Cardiac muscle cell (in vitro differentiated cells and primary cell): ENCODE results near the gene PIK3R2. TPM values are rescaled to one million over a fixed set of nuclear protein-coding genes. Genes with fewer than 3 reads are reported as not detected.

Source experiments
- DNase-seq, 2 donors: peaks; one replicate each; pipeline versions ENCODE4 v3.0.0 to v3.0.0-alpha.2; 2010 to 2017; ENCODE audit warnings: low read depth in 1 of 2, low spot score in 1 of 2
- H3K27ac ChIP-seq: fragments of 200-600 bp; sonication (generic); 2 replicates; pipeline ENCODE4 v1.5.1; 2016
- H3K27me3 ChIP-seq: fragments of 200-600 bp; sonication (generic); 2 replicates; pipeline ENCODE4 v1.6.0; 2016; ENCODE audit warnings: control low read depth
- H3K36me3 ChIP-seq: fragments of 200-600 bp; sonication (generic); 2 replicates; pipeline ENCODE4 v1.5.1; 2016; ENCODE audit warnings: control low read depth
- H3K4me1 ChIP-seq: fragments of 200-600 bp; sonication (generic); 2 replicates; pipeline ENCODE4 v1.8.1; 2017; ENCODE audit warnings: low read depth, mild to moderate bottlenecking, mixed run types
- H3K4me3 ChIP-seq: fragments of 200-600 bp; sonication (generic); 2 replicates; pipeline ENCODE4 v1.5.1; 2016; ENCODE audit warnings: mild to moderate bottlenecking
- H3K9me3 ChIP-seq: fragments of 200-600 bp; sonication (generic); 2 replicates; pipeline ENCODE4 v1.5.1; 2017; ENCODE audit warnings: low read depth, mild to moderate bottlenecking, control low read depth
- polyA plus RNA-seq: library from polyadenylated mRNA; unstranded; fragments of >200 nt; fragmentation: Nextera tagmentation; extraction: Ambion mirVana; gene quantifications from 2 replicates; pipeline ENCODE4 v1.2.1, GENCODE V29; 2016
- total RNA-seq: library from RNA; depleted of rRNA; stranded (reverse); fragments of >200 nt; gene quantifications from 2 replicates; pipeline ENCODE4 v1.2.3, GENCODE V29; 2016
- TF ChIP-seq, protein P1 (sequence below): IDR thresholded peaks from 2 replicates; pipeline ENCODE4 v1.5.1; 2012; ENCODE audit warnings: low read depth, mild to moderate bottlenecking, low read length

Gene PIK3R2
- total and polyA plus RNA-seq, 2 experiments from 2014 or later, result 53.8 to 64.7 TPM

DNA sequence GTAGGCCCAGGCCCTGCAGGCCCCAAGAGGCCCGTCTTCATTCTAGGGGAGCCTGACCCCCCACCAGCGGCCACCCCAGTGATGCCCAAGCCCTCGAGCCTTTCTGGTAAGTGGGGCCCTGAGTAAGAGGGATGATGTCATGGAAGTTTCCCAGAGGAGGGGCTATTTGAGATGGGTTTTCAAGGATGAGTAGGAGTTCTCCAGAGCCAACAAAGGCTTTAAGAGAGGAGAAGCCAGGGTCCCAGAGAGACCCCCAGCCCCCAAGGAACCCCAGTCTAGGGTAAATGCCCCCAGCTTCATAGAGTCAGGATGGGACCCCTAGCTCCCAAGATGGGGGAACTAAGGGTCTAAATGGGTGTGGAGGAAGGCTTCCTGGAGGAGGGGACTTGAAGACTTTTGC, 9.1 kb upstream of the PIK3R2 start:
- TF ChIP-seq, protein P1, sequence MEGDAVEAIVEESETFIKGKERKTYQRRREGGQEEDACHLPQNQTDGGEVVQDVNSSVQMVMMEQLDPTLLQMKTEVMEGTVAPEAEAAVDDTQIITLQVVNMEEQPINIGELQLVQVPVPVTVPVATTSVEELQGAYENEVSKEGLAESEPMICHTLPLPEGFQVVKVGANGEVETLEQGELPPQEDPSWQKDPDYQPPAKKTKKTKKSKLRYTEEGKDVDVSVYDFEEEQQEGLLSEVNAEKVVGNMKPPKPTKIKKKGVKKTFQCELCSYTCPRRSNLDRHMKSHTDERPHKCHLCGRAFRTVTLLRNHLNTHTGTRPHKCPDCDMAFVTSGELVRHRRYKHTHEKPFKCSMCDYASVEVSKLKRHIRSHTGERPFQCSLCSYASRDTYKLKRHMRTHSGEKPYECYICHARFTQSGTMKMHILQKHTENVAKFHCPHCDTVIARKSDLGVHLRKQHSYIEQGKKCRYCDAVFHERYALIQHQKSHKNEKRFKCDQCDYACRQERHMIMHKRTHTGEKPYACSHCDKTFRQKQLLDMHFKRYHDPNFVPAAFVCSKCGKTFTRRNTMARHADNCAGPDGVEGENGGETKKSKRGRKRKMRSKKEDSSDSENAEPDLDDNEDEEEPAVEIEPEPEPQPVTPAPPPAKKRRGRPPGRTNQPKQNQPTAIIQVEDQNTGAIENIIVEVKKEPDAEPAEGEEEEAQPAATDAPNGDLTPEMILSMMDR, result no peak
- no peaks in the 10 kb centered on the region for H3K9me3 ChIP-seq
- H3K4me1 ChIP-seq, result no peaks in the 10 kb centered on the region
- no peak for DNase-seq
- H3K4me3 ChIP-seq, result no peak overlapping the region
- H3K27me3 ChIP-seq, result no peaks in the 10 kb centered on the region
- H3K27ac ChIP-seq, result no peak overlapping the region
- peaks cover 8% of the 10 kb centered on the region for H3K36me3 ChIP-seq

DNA sequence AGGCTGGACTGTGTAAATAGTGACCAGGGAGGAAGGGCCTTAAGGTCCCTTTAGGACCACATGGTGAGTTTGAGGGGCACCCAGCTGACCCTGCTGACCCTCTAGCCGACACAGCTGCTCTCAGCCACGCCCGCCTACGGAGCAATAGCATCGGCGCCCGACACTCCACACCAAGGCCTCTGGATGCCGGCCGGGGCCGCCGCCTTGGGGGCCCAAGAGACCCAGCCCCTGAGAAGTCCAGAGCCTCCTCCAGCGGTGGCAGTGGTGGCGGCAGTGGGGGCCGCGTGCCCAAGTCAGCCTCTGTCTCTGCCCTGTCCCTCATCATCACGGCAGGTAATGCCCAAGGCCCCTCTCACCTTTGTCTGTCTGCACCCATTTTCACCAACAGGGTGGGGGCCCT, 8.6 kb upstream of the PIK3R2 start:
- TF ChIP-seq, protein P1, result no peak
- Histone ChIP-seq H3K4me3 (no peak overlapping the region), H3K9me3 (no peaks in the 10 kb centered on the region), H3K36me3 (peaks cover 8% of the 10 kb centered on the region), H3K27ac (no peak overlapping the region), H3K4me1 (no peaks in the 10 kb centered on the region), H3K27me3 (no peaks in the 10 kb centered on the region)
- no peak for DNase-seq

DNA sequence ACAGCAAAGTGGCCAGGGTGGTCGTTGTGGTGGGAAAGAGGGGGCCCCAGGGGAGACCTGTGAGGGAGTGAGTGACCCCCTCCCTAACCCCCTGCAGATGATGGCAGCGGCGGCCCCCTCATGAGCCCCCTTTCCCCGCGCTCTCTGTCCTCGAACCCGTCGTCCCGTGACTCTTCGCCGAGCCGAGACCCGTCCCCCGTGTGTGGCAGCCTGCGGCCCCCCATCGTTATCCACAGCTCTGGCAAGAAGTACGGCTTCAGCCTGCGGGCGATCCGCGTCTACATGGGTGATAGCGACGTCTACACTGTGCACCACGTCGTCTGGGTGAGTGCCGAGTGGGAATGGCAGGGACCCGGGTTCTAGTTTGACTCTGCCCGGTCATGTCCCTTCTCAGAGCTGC, 8.1 kb upstream of the PIK3R2 start:
- TF ChIP-seq, protein P1, result no peak
- Histone ChIP-seq H3K9me3 (no peaks in the 10 kb centered on the region), H3K4me1 (no peaks in the 10 kb centered on the region), H3K27me3 (no peaks in the 10 kb centered on the region), H3K4me3 (no peak overlapping the region), H3K27ac (no peak overlapping the region), H3K36me3 (peaks cover 8% of the 10 kb centered on the region)
- no peak for DNase-seq

DNA sequence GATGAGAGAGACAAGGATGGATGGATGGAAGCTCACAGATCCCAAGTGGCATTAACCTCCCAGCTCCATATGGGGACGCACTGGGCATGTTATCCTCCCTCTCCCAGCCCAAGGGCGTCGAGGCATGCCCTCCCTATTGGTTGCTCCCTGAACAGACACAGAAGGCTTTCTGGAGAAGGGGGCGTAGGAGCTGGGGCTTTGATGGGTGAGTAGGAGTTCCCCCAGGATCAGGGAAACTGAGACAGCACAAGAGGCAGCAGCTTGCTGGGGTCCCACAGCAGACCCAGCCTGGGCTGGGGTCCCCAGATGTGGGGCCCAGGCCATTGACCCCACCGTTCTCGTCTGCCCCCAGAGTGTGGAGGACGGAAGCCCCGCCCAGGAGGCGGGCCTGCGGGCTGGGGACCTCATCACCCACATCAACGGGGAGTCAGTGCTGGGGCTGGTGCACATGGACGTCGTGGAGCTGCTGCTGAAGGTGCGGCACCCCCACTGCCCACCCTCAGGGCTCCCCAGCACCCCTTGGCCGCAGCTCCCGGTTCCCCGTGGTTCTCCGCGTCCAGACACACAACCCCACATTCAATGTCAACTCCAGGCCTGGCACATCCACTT, 7.5 kb upstream of the PIK3R2 start:
- TF ChIP-seq, protein P1, result no peak
- Histone ChIP-seq H3K9me3 (no peaks in the 10 kb centered on the region), H3K4me1 (no peaks in the 10 kb centered on the region), H3K36me3 (peaks cover 6% of the 10 kb centered on the region), H3K4me3 (no peak overlapping the region), H3K27ac (no peak overlapping the region), H3K27me3 (no peaks in the 10 kb centered on the region)
- DNase-seq, result no peak

DNA sequence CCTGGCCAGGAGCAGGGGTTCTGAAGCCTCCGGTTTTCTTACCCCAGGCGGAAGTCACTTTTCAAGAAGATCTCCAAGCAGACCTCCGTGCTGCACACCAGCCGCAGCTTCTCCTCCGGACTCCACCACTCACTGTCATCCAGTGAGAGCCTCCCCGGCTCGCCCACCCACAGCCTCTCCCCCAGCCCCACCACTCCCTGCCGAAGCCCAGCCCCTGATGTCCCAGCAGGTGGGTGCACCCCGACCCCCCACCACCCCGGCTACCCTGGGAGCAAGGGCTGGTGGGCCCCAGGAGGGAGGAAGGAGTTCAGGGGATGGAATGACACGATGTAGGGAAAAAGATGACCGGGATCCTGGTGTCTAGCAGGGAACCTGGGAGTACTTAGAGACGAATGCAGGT, 5.6 kb upstream of the PIK3R2 start:
- H3K36me3 ChIP-seq, result peaks cover 5% of the 10 kb centered on the region
- H3K27ac ChIP-seq, result no peak overlapping the region
- TF ChIP-seq, protein P1, result no peak
- no peak for DNase-seq
- H3K27me3 ChIP-seq, result no peaks in the 10 kb centered on the region
- no peaks in the 10 kb centered on the region for H3K9me3 ChIP-seq
- no peak overlapping the region for H3K4me3 ChIP-seq
- H3K4me1 ChIP-seq, result no peaks in the 10 kb centered on the region
